Measurements from ENCODE around the gene MYRIP.

Gene MYRIP

GRCh38 chr3:40258555-40258954, 449.1 kb downstream of the MYRIP start:
- Histone ChIP-seq H4K20me1 (ENCODE audit: insufficient read depth, low read length) (no peaks in the 10 kb centered on the region), H3K27me3 (ENCODE audit: insufficient read depth, low read length) (no peaks in the 10 kb centered on the region), H2AFZ (ENCODE audit: low read length) (no peak overlapping the region), H3K4me2 (ENCODE audit: low read length) (no peak overlapping the region), H3K27ac (ENCODE audit: low read depth, low read length, poor library complexity, severe bottlenecking) (no peak overlapping the region), H3K4me1 (ENCODE audit: insufficient read depth, low read length, severe bottlenecking) (no peaks in the 10 kb centered on the region), H3K9ac (ENCODE audit: low read length) (no peak overlapping the region), H3K9me2 (ENCODE audit: low read depth, low read length) (no peaks in the 10 kb centered on the region), H3F3A (ENCODE audit: insufficient read depth, low read length) (no peaks in the 10 kb centered on the region), H3K4me3 (ENCODE audit: low read depth, low read length, poor library complexity, severe bottlenecking) (no peak overlapping the region), H3K36me3 (ENCODE audit: insufficient read depth, low read length) (no peaks in the 10 kb centered on the region), H3K79me2 (ENCODE audit: insufficient read depth, low read length) (no peaks in the 10 kb centered on the region), H3K9me3 (ENCODE audit: low read length) (no peaks in the 10 kb centered on the region)
- TF ChIP-seq CTCF (IDR thresholded peaks at IDR 0.05; ENCODE audit: low read length): no peak
- TF ChIP-seq EZH2 (IDR thresholded peaks at IDR 0.05; ENCODE audit: borderline replicate concordance, low read length): no peak

- Histone ChIP-seq H3K27ac (ENCODE audit: low read depth, low read length, poor library complexity, severe bottlenecking) (no peak overlapping the region), H3K79me2 (ENCODE audit: insufficient read depth, low read length) (no peaks in the 10 kb centered on the region), H3K4me1 (ENCODE audit: insufficient read depth, low read length, severe bottlenecking) (no peaks in the 10 kb centered on the region), H3K4me3 (ENCODE audit: low read depth, low read length, poor library complexity, severe bottlenecking) (no peak overlapping the region), H4K20me1 (ENCODE audit: insufficient read depth, low read length) (no peaks in the 10 kb centered on the region), H3K36me3 (ENCODE audit: insufficient read depth, low read length) (no peaks in the 10 kb centered on the region), H3K27me3 (ENCODE audit: insufficient read depth, low read length) (no peaks in the 10 kb centered on the region), H3K9me2 (ENCODE audit: low read depth, low read length) (no peaks in the 10 kb centered on the region), H3F3A (ENCODE audit: insufficient read depth, low read length) (no peaks in the 10 kb centered on the region), H3K9ac (ENCODE audit: low read length) (no peak overlapping the region), H2AFZ (ENCODE audit: low read length) (no peak overlapping the region), H3K4me2 (ENCODE audit: low read length) (no peak overlapping the region), H3K9me3 (ENCODE audit: low read length) (no peaks in the 10 kb centered on the region)
- no peak for TF ChIP-seq EZH2 (IDR thresholded peaks at IDR 0.05; ENCODE audit: borderline replicate concordance, low read length)
- no peak for TF ChIP-seq CTCF (IDR thresholded peaks at IDR 0.05; ENCODE audit: low read length)
Measured at GRCh38 chr3:40262331-40262730, 452.9 kb downstream of the MYRIP start.

GRCh38 chr3:40264451-40264850, 455.0 kb downstream of the MYRIP start:
- Histone ChIP-seq H3K4me3 (ENCODE audit: low read depth, low read length, poor library complexity, severe bottlenecking) (no peak overlapping the region), H3K79me2 (ENCODE audit: insufficient read depth, low read length) (no peaks in the 10 kb centered on the region), H3K4me2 (ENCODE audit: low read length) (no peak overlapping the region), H3K9me2 (ENCODE audit: low read depth, low read length) (no peaks in the 10 kb centered on the region), H3K27me3 (ENCODE audit: insufficient read depth, low read length) (no peaks in the 10 kb centered on the region), H3K27ac (ENCODE audit: low read depth, low read length, poor library complexity, severe bottlenecking) (no peak overlapping the region), H3F3A (ENCODE audit: insufficient read depth, low read length) (no peaks in the 10 kb centered on the region), H3K9me3 (ENCODE audit: low read length) (no peaks in the 10 kb centered on the region), H3K9ac (ENCODE audit: low read length) (no peak overlapping the region), H3K4me1 (ENCODE audit: insufficient read depth, low read length, severe bottlenecking) (no peaks in the 10 kb centered on the region), H3K36me3 (ENCODE audit: insufficient read depth, low read length) (no peaks in the 10 kb centered on the region), H2AFZ (ENCODE audit: low read length) (no peak overlapping the region), H4K20me1 (ENCODE audit: insufficient read depth, low read length) (no peaks in the 10 kb centered on the region)
- TF ChIP-seq CTCF (IDR thresholded peaks at IDR 0.05; ENCODE audit: low read length) (no peak), EZH2 (IDR thresholded peaks at IDR 0.05; ENCODE audit: borderline replicate concordance, low read length) (no peak)

All from OCI-LY1 (cell line).